Pericardium fibroblast (primary cell): ENCODE data around the gene TMPO. TPM values are rescaled to one million over a fixed set of nuclear protein-coding genes. Genes with fewer than 3 reads are reported as not detected.

ENCODE experiments used
- total RNA-seq: library from RNA; depleted of rRNA; stranded (reverse); fragments of >200 nt; gene quantifications from 2 replicates; pipeline ENCODE4 v1.2.3, GENCODE V29; 2015

Gene TMPO
- total RNA-seq, result 26.8 and 52.2 TPM in 2 replicates

GRCh38 chr12:98515287-98516110 is at the start of gene TMPO:
Gene TMPO (plus strand): TSS chr12:98515590. CDS start chr12:98515868, 278 bp downstream.

GRCh38 chr12:98593351-98594049 is 78.1 kb downstream of the TMPO start, which contains the start of gene SLC25A3:
Gene SLC25A3 (plus strand): TSS chr12:98593686. CDS start chr12:98593979, 293 bp downstream.

Other genes starting within 250 kb of the TMPO start
- 759 and 785 TPM in 2 replicates for gene SLC25A3, start 78.1 kb downstream of the TMPO start, total RNA-seq
- gene IKBIP, start 129.2 kb downstream of the TMPO start, total RNA-seq, result 36.3 and 80.1 TPM in 2 replicates
- gene APAF1, start 129.7 kb downstream of the TMPO start, total RNA-seq, result 16.8 and 24.6 TPM in 2 replicates